IPS-15b (cell line): Measurements from ENCODE around the gene GYG1.

Experiments
- H3K27me3 ChIP-seq: one replicate; pipeline ENCODE4 v1.6.1; 2013; ENCODE audit warnings: low read length; ENCODE audit not compliant: control insufficient read depth, insufficient read depth
- H3K36me3 ChIP-seq: one replicate; pipeline ENCODE4 v1.6.1; 2013; ENCODE audit warnings: low read length; ENCODE audit not compliant: control insufficient read depth, insufficient read depth
- H3K4me1 ChIP-seq: one replicate; pipeline ENCODE4 v1.6.1; 2013; ENCODE audit warnings: mild to moderate bottlenecking, low read length; ENCODE audit not compliant: control insufficient read depth, insufficient read depth
- H3K4me3 ChIP-seq: one replicate; pipeline ENCODE4 v1.5.1; 2013; ENCODE audit warnings: low read depth, low read length
- H3K9ac ChIP-seq: one replicate; pipeline ENCODE4 v1.6.1; 2013; ENCODE audit warnings: low read depth, mild to moderate bottlenecking, low read length
- H3K9me3 ChIP-seq: one replicate; pipeline ENCODE4 v1.6.1; 2013; ENCODE audit warnings: mild to moderate bottlenecking, low read length; ENCODE audit not compliant: control insufficient read depth, insufficient read depth

The GYG1 gene

DNA sequence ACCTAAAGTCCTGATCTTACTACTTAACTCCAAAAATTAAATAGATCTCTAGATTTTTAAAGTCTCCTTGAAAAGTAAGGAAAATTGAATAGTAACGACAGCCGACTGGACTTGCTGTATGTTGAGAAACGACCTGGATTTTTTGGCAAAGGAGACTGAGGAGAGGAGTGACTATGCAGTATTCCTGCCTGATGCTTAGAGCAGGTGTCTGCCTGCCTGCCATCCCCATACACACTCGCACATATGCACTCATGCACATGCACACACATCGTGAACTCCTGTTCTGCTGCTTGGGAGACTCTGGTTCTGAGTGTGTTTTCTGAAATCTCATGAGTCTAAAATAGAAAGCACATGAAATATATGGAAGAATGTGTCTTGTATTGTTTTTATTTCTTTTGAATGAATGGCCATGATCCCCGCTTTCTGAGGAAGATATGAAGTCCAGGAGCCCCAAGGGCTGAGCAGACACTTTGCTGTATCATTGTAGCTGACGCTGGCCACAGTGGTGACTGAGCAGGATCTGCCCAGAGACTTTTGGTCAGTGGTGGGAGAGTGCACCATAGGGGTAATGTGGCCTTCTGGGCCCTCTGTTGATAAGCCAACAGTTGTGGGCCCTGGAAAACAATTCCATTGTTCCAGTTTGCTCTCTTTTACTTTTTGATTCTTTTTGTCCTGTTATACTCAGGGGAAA is 16.4 kb downstream of the GYG1 start:
- no peak overlapping the region for H3K9ac ChIP-seq
- peaks cover 22% of the 10 kb centered on the region for H3K36me3 ChIP-seq
- H3K27me3 ChIP-seq = no peaks in the 10 kb centered on the region
- no peak overlapping the region for H3K4me3 ChIP-seq
- peaks cover 7% of the 10 kb centered on the region for H3K4me1 ChIP-seq
- H3K9me3 ChIP-seq = no peaks in the 10 kb centered on the region

DNA sequence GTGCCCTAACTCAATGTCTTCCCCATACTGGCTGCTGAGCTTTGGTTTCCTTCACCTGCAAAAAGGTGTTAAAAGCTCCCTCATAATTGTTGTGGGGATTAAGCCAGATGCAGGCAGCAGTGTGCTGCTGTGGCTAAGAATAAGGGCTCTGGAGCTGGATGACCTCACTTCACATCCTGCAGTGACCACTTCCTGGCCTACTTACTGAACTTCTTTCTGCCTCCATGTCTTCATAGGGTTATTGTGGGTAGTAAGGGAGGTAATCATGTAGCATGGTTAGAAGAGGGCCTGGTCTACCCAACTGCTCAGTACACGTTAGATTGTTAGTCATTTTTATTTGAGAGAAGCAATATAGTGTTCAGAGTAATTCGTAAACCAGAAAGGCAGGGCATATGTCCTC is 18.4 kb downstream of the GYG1 start:
- no peaks in the 10 kb centered on the region for H3K4me1 ChIP-seq
- no peak overlapping the region for H3K4me3 ChIP-seq
- no peaks in the 10 kb centered on the region for H3K9me3 ChIP-seq
- no peaks in the 10 kb centered on the region for H3K27me3 ChIP-seq
- peaks cover 22% of the 10 kb centered on the region for H3K36me3 ChIP-seq
- H3K9ac ChIP-seq = no peak overlapping the region

DNA sequence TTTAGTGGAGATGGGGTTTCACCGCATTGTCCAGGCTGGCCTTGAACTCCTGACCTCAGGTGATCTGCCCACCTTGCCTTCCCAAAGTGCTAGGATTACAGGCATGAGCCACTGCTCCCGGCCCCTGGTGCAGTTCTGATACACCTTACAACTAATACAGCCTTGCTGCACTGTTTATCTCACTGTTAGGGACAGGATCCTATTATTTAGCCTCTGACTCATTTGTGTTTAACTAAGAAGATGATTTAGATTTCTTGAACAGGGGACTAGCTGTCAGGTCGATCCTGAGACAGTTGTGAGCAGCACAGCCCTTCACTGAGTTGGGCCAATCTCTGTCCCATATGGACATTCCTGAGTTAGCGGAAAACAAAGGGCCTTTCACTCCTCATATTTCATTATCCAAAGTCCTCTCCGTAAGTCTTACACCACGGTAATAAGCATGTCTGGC is 19.2 kb downstream of the GYG1 start:
- H3K4me1 ChIP-seq = no peaks in the 10 kb centered on the region
- no peaks in the 10 kb centered on the region for H3K27me3 ChIP-seq
- peaks cover 22% of the 10 kb centered on the region for H3K36me3 ChIP-seq
- H3K4me3 ChIP-seq = no peak overlapping the region
- no peak overlapping the region for H3K9ac ChIP-seq
- no peaks in the 10 kb centered on the region for H3K9me3 ChIP-seq

DNA sequence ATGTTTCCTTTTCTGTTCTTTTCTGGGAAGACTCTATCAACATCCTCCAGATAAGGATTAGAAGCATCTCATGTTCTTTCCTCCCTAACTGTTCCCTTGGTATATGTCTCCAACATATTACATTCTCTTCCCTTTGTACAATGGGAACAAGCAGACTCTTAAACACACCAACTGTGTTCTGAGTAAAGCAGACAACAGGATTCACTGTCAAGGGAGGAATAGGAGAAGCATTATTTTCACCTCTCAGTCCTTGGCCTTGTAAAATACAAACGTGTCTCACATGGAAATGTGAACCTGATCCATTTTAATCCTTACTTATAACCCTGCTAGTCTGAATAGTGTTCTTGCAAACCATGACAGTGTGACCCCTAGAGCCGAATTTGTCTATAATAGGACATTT is 19.6 kb downstream of the GYG1 start:
- H3K27me3 ChIP-seq = no peaks in the 10 kb centered on the region
- peaks cover 22% of the 10 kb centered on the region for H3K36me3 ChIP-seq
- H3K4me1 ChIP-seq = no peaks in the 10 kb centered on the region
- no peaks in the 10 kb centered on the region for H3K9me3 ChIP-seq
- no peak overlapping the region for H3K4me3 ChIP-seq
- no peak overlapping the region for H3K9ac ChIP-seq

DNA sequence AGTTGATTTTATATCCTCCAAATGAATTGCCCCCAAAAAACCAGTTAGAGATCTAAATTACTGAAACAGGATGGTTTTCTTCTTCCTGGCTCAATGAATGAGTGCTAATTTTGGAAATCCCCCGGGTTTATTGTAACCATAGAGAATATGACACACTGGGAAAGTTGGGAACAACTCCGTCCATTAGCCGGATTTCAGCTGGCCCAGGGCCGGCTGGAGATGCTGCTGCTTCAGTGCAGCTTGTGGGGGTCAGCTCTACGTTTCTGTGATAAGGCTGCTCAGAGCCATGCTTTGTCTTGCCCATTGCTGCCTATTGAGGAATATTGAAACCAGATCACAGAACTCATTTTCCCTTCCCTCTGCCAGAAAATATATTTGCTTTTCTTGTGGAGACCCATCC is 20.3 kb downstream of the GYG1 start:
- no peak overlapping the region for H3K9ac ChIP-seq
- H3K9me3 ChIP-seq = no peaks in the 10 kb centered on the region
- no peaks in the 10 kb centered on the region for H3K27me3 ChIP-seq
- H3K36me3 ChIP-seq = peaks cover 22% of the 10 kb centered on the region
- no peaks in the 10 kb centered on the region for H3K4me1 ChIP-seq
- no peak overlapping the region for H3K4me3 ChIP-seq

DNA sequence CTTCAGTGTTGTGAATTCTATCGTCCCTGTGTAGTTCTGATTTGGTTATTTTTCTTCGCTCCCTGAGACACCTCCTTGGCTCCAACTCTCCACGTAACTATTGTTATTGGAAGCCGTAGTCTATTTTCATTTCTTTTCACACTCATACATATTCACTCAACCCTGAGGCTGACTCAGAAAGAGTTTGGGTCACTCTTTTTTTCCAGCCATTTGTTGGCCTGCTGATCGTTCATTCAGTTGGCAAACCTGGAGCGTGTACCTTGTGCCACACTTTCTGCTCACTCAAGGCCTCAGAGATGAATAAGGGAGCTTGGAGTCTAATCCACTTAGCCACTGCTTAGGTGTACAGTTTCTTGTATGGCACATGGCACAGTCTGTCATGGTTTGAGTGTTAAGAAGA is 22.4 kb downstream of the GYG1 start:
- Histone ChIP-seq H3K27me3 (no peaks in the 10 kb centered on the region), H3K4me1 (no peaks in the 10 kb centered on the region), H3K4me3 (no peak overlapping the region), H3K9me3 (no peaks in the 10 kb centered on the region), H3K9ac (no peak overlapping the region), H3K36me3 (peaks cover 17% of the 10 kb centered on the region)

DNA sequence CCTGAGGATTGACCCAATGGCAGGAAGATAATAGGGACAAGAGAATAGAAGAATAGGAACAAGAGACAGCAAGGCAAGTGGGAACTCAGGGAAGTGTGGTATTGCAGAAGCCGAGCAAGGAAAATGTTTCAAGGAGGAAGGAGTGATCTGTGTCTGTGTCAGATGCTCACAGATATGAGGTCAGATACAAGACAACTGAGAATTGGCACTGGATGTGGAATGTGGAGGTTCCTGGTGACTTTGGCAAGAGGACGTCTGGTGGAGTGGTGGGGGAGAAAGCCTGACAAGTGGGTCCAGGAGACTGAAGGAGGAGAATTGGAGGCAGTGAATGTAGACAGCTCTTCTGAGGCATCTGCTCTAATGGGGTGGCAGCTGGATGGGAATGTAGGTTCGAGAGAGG is 24.1 kb downstream of the GYG1 start:
- Histone ChIP-seq H3K4me3 (no peak overlapping the region), H3K4me1 (peaks cover 12% of the 10 kb centered on the region), H3K36me3 (peaks cover 13% of the 10 kb centered on the region), H3K9me3 (no peaks in the 10 kb centered on the region), H3K9ac (no peak overlapping the region), H3K27me3 (no peaks in the 10 kb centered on the region)

DNA sequence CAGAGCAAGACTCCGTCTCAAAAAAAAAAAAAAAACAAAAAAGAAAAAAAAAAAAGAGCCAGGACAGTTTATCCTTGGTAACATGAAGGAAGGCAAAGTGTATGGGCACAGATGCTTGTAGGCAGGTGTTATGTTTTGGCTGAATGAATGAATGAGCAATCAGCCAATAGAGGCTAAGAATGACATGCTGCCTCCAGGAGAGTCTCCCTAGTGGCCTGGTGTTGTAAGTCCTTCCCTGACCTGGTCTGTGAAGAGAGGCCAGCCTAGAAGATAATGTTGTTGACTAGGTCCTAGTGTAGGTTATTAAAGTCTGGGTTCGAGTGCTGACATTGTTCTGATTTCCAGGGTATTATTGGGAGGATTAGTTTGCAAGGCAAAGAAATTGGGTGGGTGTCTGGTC is 24.9 kb downstream of the GYG1 start:
- Histone ChIP-seq H3K9me3 (no peaks in the 10 kb centered on the region), H3K36me3 (peaks cover 11% of the 10 kb centered on the region), H3K4me3 (no peak overlapping the region), H3K27me3 (no peaks in the 10 kb centered on the region), H3K4me1 (peaks cover 20% of the 10 kb centered on the region), H3K9ac (peak overlapping the region; percentile 24)

DNA sequence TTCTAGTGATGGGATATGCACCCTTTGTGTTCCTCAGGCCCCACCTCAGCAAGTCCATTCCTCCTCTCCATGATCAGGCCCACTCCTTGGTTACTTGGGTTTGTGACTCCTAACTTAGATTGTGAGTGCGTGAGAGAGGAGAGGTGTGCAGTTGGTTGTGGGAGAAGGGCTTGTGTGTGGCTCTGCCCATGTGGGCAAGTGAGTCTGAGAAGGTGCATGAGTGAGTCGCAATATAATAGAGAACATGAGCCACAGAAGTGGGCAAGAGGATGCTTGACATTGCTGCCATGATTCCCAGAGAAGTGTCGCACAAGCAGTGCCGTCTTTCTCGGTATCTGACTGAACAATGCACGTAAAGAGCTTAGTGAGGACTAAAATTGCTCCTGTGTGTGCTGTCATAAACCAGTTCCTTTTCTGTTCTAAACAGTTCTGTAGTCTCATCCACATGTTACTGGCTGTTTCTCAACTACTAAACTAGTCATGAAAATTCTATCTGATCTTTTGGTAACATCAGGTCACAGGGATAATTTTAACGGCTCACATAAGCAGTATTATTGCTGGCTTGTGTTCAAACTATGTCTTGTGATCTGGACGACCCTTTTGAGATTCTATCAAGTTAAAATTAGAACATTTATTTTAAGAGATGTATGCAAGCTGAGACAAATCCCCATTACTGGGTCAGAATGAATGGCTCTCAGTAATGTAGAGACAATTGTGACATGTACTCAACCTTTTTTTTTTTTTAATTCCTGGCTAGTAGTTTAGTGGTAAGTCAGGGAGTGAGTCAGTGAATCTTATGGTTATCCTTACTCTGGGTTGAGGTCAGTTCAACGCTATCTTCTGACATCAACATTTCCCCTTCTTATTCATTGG is 25.6 kb downstream of the GYG1 start:
- Histone ChIP-seq H3K4me1 (peaks cover 26% of the 10 kb centered on the region), H3K4me3 (no peak overlapping the region), H3K27me3 (no peaks in the 10 kb centered on the region), H3K36me3 (peaks cover 5% of the 10 kb centered on the region), H3K9ac (peak overlapping the region; percentile 24), H3K9me3 (no peaks in the 10 kb centered on the region)

DNA sequence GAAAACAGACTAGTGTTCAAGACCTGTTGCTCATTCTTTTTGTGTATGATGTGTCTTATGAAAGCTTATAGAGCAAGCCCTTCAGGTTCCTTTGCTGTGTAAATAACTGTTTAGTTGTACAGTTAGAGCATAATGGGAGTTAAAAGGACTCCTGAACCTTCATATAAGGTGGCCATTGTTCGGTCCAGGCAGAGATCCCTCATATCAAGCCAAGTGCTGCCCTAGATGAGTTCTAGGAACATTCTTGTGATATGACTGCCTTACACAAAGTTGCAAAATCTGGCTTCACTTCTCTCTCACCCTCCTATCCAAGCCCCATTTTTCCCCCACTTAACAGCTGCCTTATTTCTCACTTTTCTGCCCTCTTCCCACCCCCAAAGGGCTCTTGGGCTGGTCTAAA is 26.9 kb downstream of the GYG1 start:
- Histone ChIP-seq H3K9ac (no peak overlapping the region), H3K27me3 (no peaks in the 10 kb centered on the region), H3K4me1 (peaks cover 29% of the 10 kb centered on the region), H3K36me3 (no peaks in the 10 kb centered on the region), H3K4me3 (no peak overlapping the region), H3K9me3 (no peaks in the 10 kb centered on the region)

DNA sequence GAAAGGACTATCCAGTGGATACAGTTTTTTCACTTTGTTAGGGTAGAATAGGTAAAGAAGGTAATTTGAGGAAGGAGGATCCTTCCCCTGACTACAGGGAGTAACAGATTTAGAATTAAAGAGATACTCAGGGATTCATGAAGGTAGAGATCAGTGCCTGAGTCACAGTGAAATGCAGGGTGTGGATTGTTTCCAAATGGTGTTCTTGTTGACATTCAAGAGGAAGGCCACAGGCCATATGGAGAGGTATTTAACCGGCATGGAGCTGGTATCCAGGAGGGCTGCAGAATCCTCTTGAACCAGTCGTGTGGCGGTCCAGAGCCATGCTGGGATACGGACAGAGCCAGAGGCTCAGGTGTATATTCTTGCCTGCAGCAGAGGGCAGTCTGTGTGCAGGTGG is 28.2 kb downstream of the GYG1 start:
- Histone ChIP-seq H3K9me3 (peaks cover 4% of the 10 kb centered on the region), H3K36me3 (peaks cover 4% of the 10 kb centered on the region), H3K4me1 (peaks cover 29% of the 10 kb centered on the region), H3K27me3 (no peaks in the 10 kb centered on the region), H3K4me3 (no peak overlapping the region), H3K9ac (no peak overlapping the region)
